ENCODE measurements around the gene PLCB4.

DNA sequence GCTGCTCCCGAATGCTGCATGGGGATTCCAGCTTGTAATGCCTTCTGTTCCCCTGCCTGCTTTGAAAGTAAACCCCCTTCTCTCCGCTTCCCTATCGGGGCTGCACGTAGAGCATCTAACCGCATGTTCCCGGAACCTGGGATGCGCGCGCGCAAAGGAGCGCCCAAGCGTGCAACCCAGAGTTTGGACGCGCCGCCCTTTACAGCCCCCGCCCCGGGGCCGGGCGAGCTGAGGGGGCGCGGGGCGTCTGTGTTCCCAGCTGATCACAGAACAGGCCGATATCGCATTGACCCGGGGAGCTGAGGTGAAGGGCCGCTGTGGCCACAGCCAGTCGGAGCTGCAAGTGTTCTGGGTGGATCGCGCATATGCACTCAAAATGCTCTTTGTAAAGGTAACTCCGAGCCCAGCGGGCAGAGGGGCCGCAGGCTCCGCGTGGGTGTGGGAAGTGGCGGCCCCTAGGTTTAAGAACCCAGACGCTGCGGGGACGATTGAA, 446.9 kb downstream of the PLCB4 start:
- TF ChIP-seq, protein P1, sequence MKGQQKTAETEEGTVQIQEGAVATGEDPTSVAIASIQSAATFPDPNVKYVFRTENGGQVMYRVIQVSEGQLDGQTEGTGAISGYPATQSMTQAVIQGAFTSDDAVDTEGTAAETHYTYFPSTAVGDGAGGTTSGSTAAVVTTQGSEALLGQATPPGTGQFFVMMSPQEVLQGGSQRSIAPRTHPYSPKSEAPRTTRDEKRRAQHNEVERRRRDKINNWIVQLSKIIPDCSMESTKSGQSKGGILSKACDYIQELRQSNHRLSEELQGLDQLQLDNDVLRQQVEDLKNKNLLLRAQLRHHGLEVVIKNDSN (IDR thresholded peaks at IDR 0.05; ENCODE audit: borderline replicate concordance, low read depth) = no peak
- no peak for TF ChIP-seq RAD21 (IDR thresholded peaks at IDR 0.05; ENCODE audit: low read length)
- no peak for TF ChIP-seq POLR2AphosphoS5 (IDR thresholded peaks at IDR 0.05; ENCODE audit: low read depth, low read length)
- no peak for TF ChIP-seq CTCF (IDR thresholded peaks at IDR 0.05)
- TF ChIP-seq TAF1 (IDR thresholded peaks at IDR 0.05; ENCODE audit: borderline replicate concordance, low read depth, low read length) = no peak
- TF ChIP-seq RFX5 (IDR thresholded peaks at IDR 0.05; ENCODE audit: low read length) = no peak
- no peak for TF ChIP-seq MXI1 (IDR thresholded peaks at IDR 0.05; ENCODE audit: low read depth, low read length)
- TF ChIP-seq TEAD4 (IDR thresholded peaks at IDR 0.05; ENCODE audit: borderline replicate concordance, insufficient read depth) = no peak
- no peak for TF ChIP-seq REST (IDR thresholded peaks at IDR 0.05; ENCODE audit: low read depth, low read length)
- TF ChIP-seq, protein P2, sequence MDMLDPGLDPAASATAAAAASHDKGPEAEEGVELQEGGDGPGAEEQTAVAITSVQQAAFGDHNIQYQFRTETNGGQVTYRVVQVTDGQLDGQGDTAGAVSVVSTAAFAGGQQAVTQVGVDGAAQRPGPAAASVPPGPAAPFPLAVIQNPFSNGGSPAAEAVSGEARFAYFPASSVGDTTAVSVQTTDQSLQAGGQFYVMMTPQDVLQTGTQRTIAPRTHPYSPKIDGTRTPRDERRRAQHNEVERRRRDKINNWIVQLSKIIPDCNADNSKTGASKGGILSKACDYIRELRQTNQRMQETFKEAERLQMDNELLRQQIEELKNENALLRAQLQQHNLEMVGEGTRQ (IDR thresholded peaks at IDR 0.05; ENCODE audit: borderline replicate concordance, low read depth, low read length) = no peak
- no peak for TF ChIP-seq YY1 (IDR thresholded peaks at IDR 0.05; ENCODE audit: low read depth)
- no peak for TF ChIP-seq JUND (IDR thresholded peaks at IDR 0.05)

Data from SK-N-SH (cell line).